GM12878 (cell line): ENCODE results near the gene HNRNPU. TPM values are rescaled to one million over a fixed set of nuclear protein-coding genes. Genes with fewer than 3 reads are reported as not detected.

Experiments used
- ATF2 ChIP-seq: IDR thresholded peaks from 2 replicates; pipeline ENCODE4 v1.6.1; 2012; ENCODE audit warnings: low read length, inconsistent platforms
- EED ChIP-seq: sonication (generic); IDR thresholded peaks from 2 replicates; pipeline ENCODE4 v1.6.1; 2016; ENCODE audit warnings: antibody characterized with exemption, low read depth
- KAT2A ChIP-seq: conservative IDR thresholded peaks from 2 replicates; pipeline ENCODE4 v1.6.1; 2011; ENCODE audit warnings: low read depth, low read length; ENCODE audit not compliant: control insufficient read depth
- LARP7 ChIP-seq: fragments of 450-650 bp; IDR thresholded peaks from 2 replicates; pipeline ENCODE4 v1.6.1; 2017; ENCODE audit warnings: mild to moderate bottlenecking
- MEF2B ChIP-seq: fragments of 450-650 bp; IDR thresholded peaks from 2 replicates; pipeline ENCODE4 v1.6.1; 2018; ENCODE audit warnings: mild to moderate bottlenecking, moderate library complexity; ENCODE audit not compliant: partially characterized antibody, poor library complexity, severe bottlenecking
- MYC ChIP-seq: IDR thresholded peaks from 2 replicates; pipeline ENCODE4 v1.6.1; 2011; ENCODE audit warnings: mild to moderate bottlenecking, low read length, moderate library complexity, inconsistent platforms; ENCODE audit not compliant: insufficient read depth, insufficient replicate concordance, insufficient read length, severe bottlenecking
- NFYA ChIP-seq: IDR thresholded peaks from 2 replicates; pipeline ENCODE4 v1.6.1; 2011; ENCODE audit warnings: low read depth, mild to moderate bottlenecking, low read length, improper control_type of control experiment, borderline replicate concordance
- NR2C2 ChIP-seq: IDR thresholded peaks from 2 replicates; pipeline ENCODE4 v1.6.1; 2011; ENCODE audit warnings: borderline replicate concordance, low read depth; ENCODE audit not compliant: control insufficient read depth, insufficient read length
- NR2F1 ChIP-seq: fragments of 450-650 bp; conservative IDR thresholded peaks from 2 replicates; pipeline ENCODE4 v1.6.1; 2017; ENCODE audit warnings: mild to moderate bottlenecking
- RELB ChIP-seq: fragments of 450-650 bp; IDR thresholded peaks from 2 replicates; pipeline ENCODE4 v1.6.1; 2017; ENCODE audit warnings: low read depth, mild to moderate bottlenecking, moderate library complexity
- RFX5 ChIP-seq: IDR thresholded peaks from 2 replicates; pipeline ENCODE4 v1.6.1; 2011; ENCODE audit warnings: low read depth, low read length, improper control_type of control experiment
- RUNX3 ChIP-seq: IDR thresholded peaks from 2 replicates; pipeline ENCODE4 v1.6.1; 2012; ENCODE audit warnings: low read length, inconsistent platforms
- SMAD1 ChIP-seq: fragments of 450-650 bp; IDR thresholded peaks from 2 replicates; pipeline ENCODE4 v1.6.1; 2018; ENCODE audit warnings: mild to moderate bottlenecking, low read depth; ENCODE audit not compliant: partially characterized antibody
- SMARCA5 ChIP-seq: fragments of 450-650 bp; IDR thresholded peaks from 2 replicates; pipeline ENCODE4 v1.6.1; 2017; ENCODE audit warnings: mild to moderate bottlenecking
- TARDBP ChIP-seq: IDR thresholded peaks from 2 replicates; pipeline ENCODE4 v1.6.1; 2016; ENCODE audit warnings: borderline replicate concordance
- ZBED1 ChIP-seq: IDR thresholded peaks from 2 replicates; pipeline ENCODE4 v1.6.1; 2016; ENCODE audit warnings: borderline replicate concordance
- ZBTB4 ChIP-seq: fragments of 450-650 bp; formaldehyde crosslinking; IDR thresholded peaks from 2 replicates; pipeline ENCODE4 v1.4.0; 2022; ENCODE audit warnings: mild to moderate bottlenecking, moderate library complexity
- polyA plus RNA-seq, 11 experiments: library from polyadenylated mRNA; depleted of rRNA in 4 of 11; unstranded in 6 of 11; stranded (reverse) in 5 of 11; fragments of >200 nt; fragmentation: Nextera tagmentation in 4 of 11; fragmentation: Illumina TruSeq in 1 of 11; extraction: Ambion mirVana in 4 of 11; extraction: Trizol in 1 of 11; gene quantifications; 1 replicate in 1 of 11; 2 replicates in 10 of 11; pipeline versions ENCODE4 v1.2.1 to v1.2.3, GENCODE V29; 2011 to 2016; ENCODE audit warnings: inconsistent platforms in 2 of 11, missing spikeins in 2 of 11, low read depth in 1 of 11
- total RNA-seq, 4 experiments: library from RNA; depleted of rRNA in 3 of 4; stranded (reverse); fragments of >200 nt in 3 of 4; fragmentation: Illumina TruSeq in 1 of 4; extraction: Trizol in 1 of 4; gene quantifications; 2 replicates each; pipeline versions ENCODE4 v1.2.1 to v1.2.3, GENCODE V29; 2013 to 2021
- TF ChIP-seq, protein P1 (sequence below): fragments of 450-650 bp; IDR thresholded peaks from 2 replicates; pipeline ENCODE4 v1.6.1; 2016; ENCODE audit warnings: mild to moderate bottlenecking
- TF ChIP-seq, protein P2 (sequence below): fragments of 450-650 bp; IDR thresholded peaks from 2 replicates; pipeline ENCODE4 v1.6.1; 2017; ENCODE audit warnings: mild to moderate bottlenecking, low read depth, inconsistent platforms; ENCODE audit not compliant: poor library complexity, severe bottlenecking

HNRNPU gene
- total and polyA plus RNA-seq, 10 of the 15 experiments (the other 5 are each of a cell fraction or from before 2014, with no cell fraction given), result 163 to 569 (median 420) TPM

DNA sequence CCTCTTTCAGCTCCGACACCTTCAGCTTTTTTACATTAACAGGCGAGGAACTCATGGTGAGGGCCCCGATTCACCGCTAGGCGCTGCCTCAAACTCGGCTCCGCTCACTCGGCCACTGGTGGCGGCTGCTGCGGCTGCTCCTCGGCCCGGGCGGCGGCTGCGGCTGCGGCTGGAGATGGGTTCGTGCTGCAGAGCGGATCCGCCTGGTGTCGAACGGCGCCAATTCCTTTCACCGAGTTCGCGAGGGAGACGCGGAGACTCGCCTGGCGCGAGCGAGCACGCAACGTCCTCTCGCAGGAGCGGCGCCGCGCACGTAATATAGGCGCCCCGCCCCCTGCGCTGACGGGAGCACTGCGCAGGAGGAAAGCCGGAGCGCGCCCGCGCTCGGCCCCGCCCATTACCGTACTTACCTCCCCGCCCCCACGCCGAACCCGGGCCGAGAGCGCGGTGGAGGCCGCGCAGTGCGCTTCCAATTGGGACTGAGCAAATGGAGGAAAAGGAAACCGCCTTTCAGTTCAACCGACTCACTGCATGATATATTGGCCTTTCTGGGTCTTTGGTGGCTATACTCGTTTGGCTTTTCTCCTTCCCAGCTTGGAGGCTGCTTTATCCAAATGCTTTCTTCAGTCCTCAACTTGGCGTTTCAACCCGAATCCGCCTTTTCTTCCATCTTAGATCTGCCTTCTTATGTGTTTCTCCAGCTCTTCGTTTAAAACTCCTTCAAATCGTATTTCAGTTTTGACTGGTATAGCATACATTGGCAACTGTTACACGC, at the start of gene HNRNPU (continued):
- no peak for TF ChIP-seq SMAD1
- peak; percentile 73; the same call in 1 of the 2 replicates for TF ChIP-seq ZBED1
- TF ChIP-seq ATF2, result no peak
- TF ChIP-seq, protein P1, sequence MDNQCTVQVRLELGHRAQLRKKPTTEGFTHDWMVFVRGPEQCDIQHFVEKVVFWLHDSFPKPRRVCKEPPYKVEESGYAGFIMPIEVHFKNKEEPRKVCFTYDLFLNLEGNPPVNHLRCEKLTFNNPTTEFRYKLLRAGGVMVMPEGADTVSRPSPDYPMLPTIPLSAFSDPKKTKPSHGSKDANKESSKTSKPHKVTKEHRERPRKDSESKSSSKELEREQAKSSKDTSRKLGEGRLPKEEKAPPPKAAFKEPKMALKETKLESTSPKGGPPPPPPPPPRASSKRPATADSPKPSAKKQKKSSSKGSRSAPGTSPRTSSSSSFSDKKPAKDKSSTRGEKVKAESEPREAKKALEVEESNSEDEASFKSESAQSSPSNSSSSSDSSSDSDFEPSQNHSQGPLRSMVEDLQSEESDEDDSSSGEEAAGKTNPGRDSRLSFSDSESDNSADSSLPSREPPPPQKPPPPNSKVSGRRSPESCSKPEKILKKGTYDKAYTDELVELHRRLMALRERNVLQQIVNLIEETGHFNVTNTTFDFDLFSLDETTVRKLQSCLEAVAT, result no peak; the same call in 1 of the 2 replicates
- TF ChIP-seq NR2F1, result no peak
- TF ChIP-seq RELB, result peak; percentile 58; the same call in 1 of the 2 replicates
- TF ChIP-seq NR2C2, result no peak
- peak; percentile 80 for TF ChIP-seq EED
- no peak for TF ChIP-seq MYC
- TF ChIP-seq LARP7, result peak; percentile 79; the same call in 1 of the 2 replicates
- no peak for TF ChIP-seq KAT2A
- peak; percentile 89 for TF ChIP-seq SMARCA5
- no peak for TF ChIP-seq MEF2B
- peak; percentile 41; the same call in 1 of the 2 replicates for TF ChIP-seq RUNX3
- TF ChIP-seq, protein P2, sequence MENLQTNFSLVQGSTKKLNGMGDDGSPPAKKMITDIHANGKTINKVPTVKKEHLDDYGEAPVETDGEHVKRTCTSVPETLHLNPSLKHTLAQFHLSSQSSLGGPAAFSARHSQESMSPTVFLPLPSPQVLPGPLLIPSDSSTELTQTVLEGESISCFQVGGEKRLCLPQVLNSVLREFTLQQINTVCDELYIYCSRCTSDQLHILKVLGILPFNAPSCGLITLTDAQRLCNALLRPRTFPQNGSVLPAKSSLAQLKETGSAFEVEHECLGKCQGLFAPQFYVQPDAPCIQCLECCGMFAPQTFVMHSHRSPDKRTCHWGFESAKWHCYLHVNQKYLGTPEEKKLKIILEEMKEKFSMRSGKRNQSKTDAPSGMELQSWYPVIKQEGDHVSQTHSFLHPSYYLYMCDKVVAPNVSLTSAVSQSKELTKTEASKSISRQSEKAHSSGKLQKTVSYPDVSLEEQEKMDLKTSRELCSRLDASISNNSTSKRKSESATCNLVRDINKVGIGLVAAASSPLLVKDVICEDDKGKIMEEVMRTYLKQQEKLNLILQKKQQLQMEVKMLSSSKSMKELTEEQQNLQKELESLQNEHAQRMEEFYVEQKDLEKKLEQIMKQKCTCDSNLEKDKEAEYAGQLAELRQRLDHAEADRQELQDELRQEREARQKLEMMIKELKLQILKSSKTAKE, result no peak
- no peak for TF ChIP-seq NFYA
- TF ChIP-seq ZBTB4 (CRISPR knock-in tag), result no peak
- no peak for TF ChIP-seq TARDBP
- TF ChIP-seq RFX5, result peak; percentile 56; the same call in 1 of the 2 replicates
